HepG2 (cell line): Measurements from ENCODE around the gene LTC4S. TPM values are rescaled to one million over a fixed set of nuclear protein-coding genes. Genes with fewer than 3 reads are reported as not detected.

Experiments used
- AHDC1 ChIP-seq: sonication (generic); formaldehyde crosslinking; IDR thresholded peaks from 2 replicates; pipeline ENCODE4 v1.5.1; 2020; ENCODE audit warnings: mild to moderate bottlenecking, missing genetic modification reagents, borderline replicate concordance
- JUNB ChIP-seq: sonication (generic); formaldehyde crosslinking; IDR thresholded peaks from 2 replicates; pipeline ENCODE4 v1.8.0; 2022; ENCODE audit warnings: missing genetic modification reagents, mild to moderate bottlenecking, borderline replicate concordance
- NCOA2 ChIP-seq: sonication (generic); formaldehyde crosslinking; IDR thresholded peaks from 2 replicates; pipeline ENCODE4 v1.8.0; 2022; ENCODE audit warnings: inconsistent platforms
- NR2F1 ChIP-seq, 2 experiments: fragments of 450-650 bp in 1 of 2; formaldehyde crosslinking in 1 of 2; IDR thresholded peaks; 2 replicates each; pipeline versions ENCODE4 v1.5.0 to v1.6.1; 2016 to 2020; ENCODE audit warnings: mild to moderate bottlenecking in 1 of 2, missing compliant biosample characterization in 1 of 2, missing genetic modification reagents in 1 of 2, moderate library complexity in 1 of 2
- PRDM10 ChIP-seq: sonication (generic); formaldehyde crosslinking; IDR thresholded peaks from 2 replicates; pipeline ENCODE4 v1.4.0; 2020; ENCODE audit warnings: low read depth, missing genetic modification reagents
- RFXANK ChIP-seq: IDR thresholded peaks from 2 replicates; pipeline ENCODE4 v1.6.1; 2016
- RORA ChIP-seq: sonication (generic); formaldehyde crosslinking; IDR thresholded peaks from 2 replicates; pipeline ENCODE4 v1.5.0; 2020; ENCODE audit warnings: mild to moderate bottlenecking, missing genetic modification reagents, moderate library complexity
- TARDBP ChIP-seq: sonication (generic); formaldehyde crosslinking; IDR thresholded peaks from 2 replicates; pipeline ENCODE4 v1.8.0; 2022; ENCODE audit warnings: mild to moderate bottlenecking, missing genetic modification reagents
- ZFP37 ChIP-seq: sonication (generic); formaldehyde crosslinking; IDR thresholded peaks from 2 replicates; pipeline ENCODE4 v1.4.0; 2020; ENCODE audit warnings: missing genetic modification reagents, borderline replicate concordance
- ZNF101 ChIP-seq: sonication (generic); formaldehyde crosslinking; IDR thresholded peaks from 2 replicates; pipeline ENCODE4 v1.4.0; 2020; ENCODE audit warnings: mild to moderate bottlenecking, low read depth, missing genetic modification reagents, borderline replicate concordance
- ZNF629 ChIP-seq: sonication (generic); formaldehyde crosslinking; conservative IDR thresholded peaks from 2 replicates; pipeline ENCODE4 v1.5.0; 2020; ENCODE audit warnings: missing genetic modification reagents
- polyA plus RNA-seq, 8 experiments: library from polyadenylated mRNA; depleted of rRNA in 3 of 8; stranded (reverse) in 7 of 8; unstranded in 1 of 8; fragments of >200 nt; fragmentation: Illumina TruSeq in 4 of 8; extraction: Trizol in 4 of 8; gene quantifications; 2 replicates each; pipeline versions ENCODE4 v1.2.1 to v1.2.3, GENCODE V29; 2011 to 2016; ENCODE audit warnings: low read depth in 4 of 8, missing spikeins in 1 of 8, mixed read lengths in 1 of 8; ENCODE audit not compliant: insufficient read depth in 1 of 8
- total RNA-seq, 5 experiments: library from RNA; depleted of rRNA; stranded (reverse); fragments of >200 nt; fragmentation: Illumina TruSeq; extraction: Trizol; gene quantifications; 2 replicates each; pipeline ENCODE4 v1.2.3, GENCODE V29; 2016; ENCODE audit warnings: low read depth in 1 of 5
- TF ChIP-seq, protein P1 (sequence below), 2 experiments: fragments of 450-650 bp in 1 of 2; sonication (generic) in 1 of 2; formaldehyde crosslinking; IDR thresholded peaks; 2 replicates each; pipeline versions ENCODE4 v1.5.0 to v1.8.0; 2020 to 2022; ENCODE audit warnings: mild to moderate bottlenecking in 1 of 2, missing genetic modification reagents in 1 of 2
- TF ChIP-seq, protein P2 (sequence below): sonication (generic); formaldehyde crosslinking; IDR thresholded peaks from 2 replicates; pipeline ENCODE4 v1.4.0; 2020; ENCODE audit warnings: missing genetic modification reagents, mild to moderate bottlenecking, borderline replicate concordance
- TF ChIP-seq, protein P3 (sequence below): sonication (generic); formaldehyde crosslinking; IDR thresholded peaks from 2 replicates; pipeline ENCODE4 v1.8.1; 2023; ENCODE audit warnings: mild to moderate bottlenecking, inconsistent platforms, moderate library complexity, missing genetic modification reagents, borderline replicate concordance

The LTC4S gene
- total and polyA plus RNA-seq, 2 of the 13 experiments (the other 11 are each of a cell fraction or from before 2014, with no cell fraction given) = 0.35 TPM; not detected in 1

- TF ChIP-seq, protein P1, sequence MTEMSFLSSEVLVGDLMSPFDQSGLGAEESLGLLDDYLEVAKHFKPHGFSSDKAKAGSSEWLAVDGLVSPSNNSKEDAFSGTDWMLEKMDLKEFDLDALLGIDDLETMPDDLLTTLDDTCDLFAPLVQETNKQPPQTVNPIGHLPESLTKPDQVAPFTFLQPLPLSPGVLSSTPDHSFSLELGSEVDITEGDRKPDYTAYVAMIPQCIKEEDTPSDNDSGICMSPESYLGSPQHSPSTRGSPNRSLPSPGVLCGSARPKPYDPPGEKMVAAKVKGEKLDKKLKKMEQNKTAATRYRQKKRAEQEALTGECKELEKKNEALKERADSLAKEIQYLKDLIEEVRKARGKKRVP (CRISPR knock-in tag; IDR thresholded peaks at IDR 0.05) = no peak
- TF ChIP-seq NR2F1 (CRISPR knock-in tag; IDR thresholded peaks at IDR 0.05) = no peak
- TF ChIP-seq ZNF101 (CRISPR knock-in tag) = no peak
- no peak for TF ChIP-seq PRDM10
- TF ChIP-seq ZNF629 (CRISPR knock-in tag) = no peak
- no peak for TF ChIP-seq ZFP37 (CRISPR knock-in tag)
- TF ChIP-seq, protein P2, sequence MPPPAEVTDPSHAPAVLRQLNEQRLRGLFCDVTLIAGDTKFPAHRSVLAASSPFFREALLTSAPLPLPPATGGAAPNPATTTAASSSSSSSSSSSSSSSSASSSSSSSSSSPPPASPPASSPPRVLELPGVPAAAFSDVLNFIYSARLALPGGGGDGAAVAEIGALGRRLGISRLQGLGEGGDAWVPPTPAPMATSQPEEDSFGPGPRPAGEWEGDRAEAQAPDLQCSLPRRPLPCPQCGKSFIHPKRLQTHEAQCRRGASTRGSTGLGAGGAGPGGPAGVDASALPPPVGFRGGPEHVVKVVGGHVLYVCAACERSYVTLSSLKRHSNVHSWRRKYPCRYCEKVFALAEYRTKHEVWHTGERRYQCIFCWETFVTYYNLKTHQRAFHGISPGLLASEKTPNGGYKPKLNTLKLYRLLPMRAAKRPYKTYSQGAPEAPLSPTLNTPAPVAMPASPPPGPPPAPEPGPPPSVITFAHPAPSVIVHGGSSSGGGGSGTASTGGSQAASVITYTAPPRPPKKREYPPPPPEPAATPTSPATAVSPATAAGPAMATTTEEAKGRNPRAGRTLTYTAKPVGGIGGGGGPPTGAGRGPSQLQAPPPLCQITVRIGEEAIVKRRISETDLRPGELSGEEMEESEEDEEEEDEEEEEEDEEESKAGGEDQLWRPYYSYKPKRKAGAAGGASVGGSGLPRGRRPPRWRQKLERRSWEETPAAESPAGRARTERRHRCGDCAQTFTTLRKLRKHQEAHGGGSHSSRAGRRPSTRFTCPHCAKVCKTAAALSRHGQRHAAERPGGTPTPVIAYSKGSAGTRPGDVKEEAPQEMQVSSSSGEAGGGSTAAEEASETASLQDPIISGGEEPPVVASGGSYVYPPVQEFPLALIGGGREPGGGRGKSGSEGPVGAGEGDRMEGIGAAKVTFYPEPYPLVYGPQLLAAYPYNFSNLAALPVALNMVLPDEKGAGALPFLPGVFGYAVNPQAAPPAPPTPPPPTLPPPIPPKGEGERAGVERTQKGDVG (CRISPR knock-in tag) = no peak
- TF ChIP-seq AHDC1 (CRISPR knock-in tag) = peak; percentile 35; the same call in 1 of the 2 replicates
- TF ChIP-seq TARDBP = peak; percentile 82
- TF ChIP-seq NCOA2 (CRISPR knock-in tag) = peak; percentile 43; the same call in 1 of the 2 replicates
- TF ChIP-seq, protein P3, sequence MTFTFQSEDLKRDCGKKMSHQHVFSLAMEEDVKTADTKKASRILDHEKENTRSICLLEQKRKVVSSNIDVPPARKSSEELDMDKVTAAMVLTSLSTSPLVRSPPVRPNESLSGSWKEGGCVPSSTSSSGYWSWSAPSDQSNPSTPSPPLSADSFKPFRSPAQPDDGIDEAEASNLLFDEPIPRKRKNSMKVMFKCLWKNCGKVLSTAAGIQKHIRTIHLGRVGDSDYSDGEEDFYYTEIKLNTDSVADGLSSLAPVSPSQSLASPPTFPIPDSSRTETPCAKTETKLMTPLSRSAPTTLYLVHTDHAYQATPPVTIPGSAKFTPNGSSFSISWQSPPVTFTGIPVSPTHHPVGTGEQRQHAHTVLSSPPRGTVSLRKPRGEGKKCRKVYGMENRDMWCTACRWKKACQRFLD (CRISPR knock-in tag) = no peak
- no peak for TF ChIP-seq RORA (CRISPR knock-in tag)
- TF ChIP-seq RFXANK (CRISPR knock-in tag) = 0 out of 2 replicates have a peak, but pooled peaks have one; percentile 51
- TF ChIP-seq JUNB (CRISPR knock-in tag) = no peak
Measured at GRCh38 chr5:179755022-179755421, 38.8 kb upstream of the LTC4S start (continued).
